ENCODE measurements around the gene WDFY3. TPM values are rescaled to one million over a fixed set of nuclear protein-coding genes. Genes with fewer than 3 reads are reported as not detected.

WDFY3 gene
- total RNA-seq, 1 experiment from 2014 or later, result 155 TPM

GRCh38 chr4:84936123-84936522, 30.4 kb downstream of the WDFY3 start:
- Histone ChIP-seq H3K36me3 (peaks cover 25% of the 10 kb centered on the region), H3K4me3 (no peak overlapping the region), H3K27me3 (no peaks in the 10 kb centered on the region), H3K4me1 (peaks cover 3% of the 10 kb centered on the region; the same call in 1 of the 2 replicates), H3K27ac (no peak overlapping the region), H3K9me3 (replicated peaks) (peaks cover 11% of the 10 kb centered on the region)
- no peak for DNase-seq

- H3K27ac ChIP-seq, result no peak overlapping the region
- no peaks in the 10 kb centered on the region for H3K27me3 ChIP-seq
- peaks cover 4% of the 10 kb centered on the region; the same call in 1 of the 2 replicates for H3K9me3 ChIP-seq (replicated peaks)
- H3K4me1 ChIP-seq, result no peaks in the 10 kb centered on the region; the same call in 1 of the 2 replicates
- no peak overlapping the region for H3K4me3 ChIP-seq
- peaks cover 53% of the 10 kb centered on the region for H3K36me3 ChIP-seq
- no peak for DNase-seq
Measured at GRCh38 chr4:84932462-84932861, 34.0 kb downstream of the WDFY3 start.

- no peak for DNase-seq
- Histone ChIP-seq H3K27ac (no peak overlapping the region), H3K4me1 (no peaks in the 10 kb centered on the region), H3K27me3 (no peaks in the 10 kb centered on the region), H3K4me3 (no peak overlapping the region), H3K36me3 (peaks cover 58% of the 10 kb centered on the region), H3K9me3 (replicated peaks) (peaks cover 4% of the 10 kb centered on the region; the same call in 1 of the 2 replicates)
Measured at GRCh38 chr4:84931961-84932360, 34.5 kb downstream of the WDFY3 start.

GRCh38 chr4:84931274-84931673, 35.2 kb downstream of the WDFY3 start:
- H3K36me3 ChIP-seq, result peaks cover 63% of the 10 kb centered on the region
- peaks cover 4% of the 10 kb centered on the region; the same call in 1 of the 2 replicates for H3K9me3 ChIP-seq (replicated peaks)
- H3K27me3 ChIP-seq, result no peaks in the 10 kb centered on the region
- no peaks in the 10 kb centered on the region for H3K4me1 ChIP-seq
- no peak overlapping the region for H3K27ac ChIP-seq
- no peak for DNase-seq
- no peak overlapping the region for H3K4me3 ChIP-seq

- no peak overlapping the region for H3K4me3 ChIP-seq
- no peaks in the 10 kb centered on the region for H3K9me3 ChIP-seq (replicated peaks)
- no peaks in the 10 kb centered on the region for H3K27me3 ChIP-seq
- no peaks in the 10 kb centered on the region for H3K4me1 ChIP-seq
- no peak overlapping the region for H3K27ac ChIP-seq
- peaks cover 69% of the 10 kb centered on the region for H3K36me3 ChIP-seq
- DNase-seq, result no peak
Measured at GRCh38 chr4:84928089-84928488, 38.4 kb downstream of the WDFY3 start.

- Histone ChIP-seq H3K27me3 (no peaks in the 10 kb centered on the region), H3K9me3 (replicated peaks) (no peaks in the 10 kb centered on the region), H3K36me3 (peaks cover 69% of the 10 kb centered on the region), H3K4me3 (no peak overlapping the region), H3K4me1 (no peaks in the 10 kb centered on the region), H3K27ac (no peak overlapping the region)
- DNase-seq, result no peak
Measured at GRCh38 chr4:84927428-84927827, 39.1 kb downstream of the WDFY3 start.

- DNase-seq, result no peak
- no peaks in the 10 kb centered on the region for H3K9me3 ChIP-seq (replicated peaks)
- no peaks in the 10 kb centered on the region for H3K4me1 ChIP-seq
Measured at GRCh38 chr4:84925558-84925957, 40.9 kb downstream of the WDFY3 start.

GRCh38 chr4:84924434-84924833, 42.1 kb downstream of the WDFY3 start:
- no peak for DNase-seq

More at GRCh38 chr4:84925558-84925957, 40.9 kb downstream of the WDFY3 start:
- H3K27ac ChIP-seq, result no peak overlapping the region
- H3K36me3 ChIP-seq, result peaks cover 56% of the 10 kb centered on the region
- H3K27me3 ChIP-seq, result no peaks in the 10 kb centered on the region
- H3K4me3 ChIP-seq, result no peak overlapping the region

GRCh38 chr4:84920617-84921016, 45.9 kb downstream of the WDFY3 start:
- no peak overlapping the region for H3K27ac ChIP-seq
- DNase-seq, result no peak

More at GRCh38 chr4:84924434-84924833, 42.1 kb downstream of the WDFY3 start:
- H3K36me3 ChIP-seq, result peaks cover 49% of the 10 kb centered on the region
- H3K4me3 ChIP-seq, result no peak overlapping the region
- no peaks in the 10 kb centered on the region for H3K4me1 ChIP-seq
- H3K9me3 ChIP-seq (replicated peaks), result no peaks in the 10 kb centered on the region
- H3K27me3 ChIP-seq, result no peaks in the 10 kb centered on the region
- H3K27ac ChIP-seq, result no peak overlapping the region

GRCh38 chr4:84917869-84918600, 48.5 kb downstream of the WDFY3 start:
- H3K27me3 ChIP-seq, result no peaks in the 10 kb centered on the region
- no peaks in the 10 kb centered on the region for H3K4me1 ChIP-seq
- no peak overlapping the region for H3K4me3 ChIP-seq
- H3K36me3 ChIP-seq, result peaks cover 37% of the 10 kb centered on the region
- DNase-seq, result no peak
- no peaks in the 10 kb centered on the region for H3K9me3 ChIP-seq (replicated peaks)
- H3K27ac ChIP-seq, result no peak overlapping the region

More at GRCh38 chr4:84920617-84921016, 45.9 kb downstream of the WDFY3 start:
- peaks cover 32% of the 10 kb centered on the region for H3K36me3 ChIP-seq
- no peak overlapping the region for H3K4me3 ChIP-seq
- no peaks in the 10 kb centered on the region for H3K27me3 ChIP-seq
- H3K4me1 ChIP-seq, result no peaks in the 10 kb centered on the region
- no peaks in the 10 kb centered on the region for H3K9me3 ChIP-seq (replicated peaks)

- H3K9me3 ChIP-seq (replicated peaks), result no peaks in the 10 kb centered on the region
- no peaks in the 10 kb centered on the region for H3K27me3 ChIP-seq
- peaks cover 37% of the 10 kb centered on the region for H3K36me3 ChIP-seq
- H3K27ac ChIP-seq, result no peak overlapping the region
- H3K4me1 ChIP-seq, result no peaks in the 10 kb centered on the region
- H3K4me3 ChIP-seq, result no peak overlapping the region
- DNase-seq, result no peak
Measured at GRCh38 chr4:84917086-84917821, 49.2 kb downstream of the WDFY3 start.

GRCh38 chr4:84916227-84916626, 50.3 kb downstream of the WDFY3 start:
- H3K27me3 ChIP-seq, result no peaks in the 10 kb centered on the region
- no peaks in the 10 kb centered on the region for H3K4me1 ChIP-seq
- H3K9me3 ChIP-seq (replicated peaks), result no peaks in the 10 kb centered on the region
- peaks cover 42% of the 10 kb centered on the region for H3K36me3 ChIP-seq
- H3K27ac ChIP-seq, result no peak overlapping the region
- no peak for DNase-seq
- H3K4me3 ChIP-seq, result no peak overlapping the region

- H3K9me3 ChIP-seq (replicated peaks), result no peaks in the 10 kb centered on the region
- no peaks in the 10 kb centered on the region for H3K4me1 ChIP-seq
- no peak overlapping the region for H3K27ac ChIP-seq
- H3K36me3 ChIP-seq, result peaks cover 44% of the 10 kb centered on the region
- DNase-seq, result no peak
- no peak overlapping the region for H3K4me3 ChIP-seq
- no peaks in the 10 kb centered on the region for H3K27me3 ChIP-seq
Measured at GRCh38 chr4:84915396-84915780, 51.1 kb downstream of the WDFY3 start.

- H3K4me3 ChIP-seq, result no peak overlapping the region
- peaks cover 44% of the 10 kb centered on the region for H3K36me3 ChIP-seq
- no peaks in the 10 kb centered on the region for H3K9me3 ChIP-seq (replicated peaks)
- H3K27ac ChIP-seq, result no peak overlapping the region
- no peaks in the 10 kb centered on the region for H3K4me1 ChIP-seq
- H3K27me3 ChIP-seq, result no peaks in the 10 kb centered on the region
- DNase-seq, result no peak
Measured at GRCh38 chr4:84914686-84915395, 51.6 kb downstream of the WDFY3 start.

GRCh38 chr4:84913176-84913575, 53.3 kb downstream of the WDFY3 start:
- peaks cover 36% of the 10 kb centered on the region for H3K36me3 ChIP-seq
- H3K9me3 ChIP-seq (replicated peaks), result no peaks in the 10 kb centered on the region
- H3K27me3 ChIP-seq, result no peaks in the 10 kb centered on the region
- no peak overlapping the region for H3K4me3 ChIP-seq
- DNase-seq, result no peak
- H3K4me1 ChIP-seq, result no peaks in the 10 kb centered on the region
- H3K27ac ChIP-seq, result no peak overlapping the region

All from SJCRH30 (cell line).